Dendritic cell treated with granulocyte-macrophage colony-stimulating factor and Interleukin-4, amounts not matched to agents 40 ng/mL and 50 ng/mL, for 4 days (primary cell): ENCODE results near the gene SLCO1C1.
"Not testable (repeated sequence)": the region's sequence is repeated elsewhere in the genome, so short reads cannot be mapped to it uniquely, and the experiment has no call there.

Source experiments
- H3K27ac Mint-ChIP-seq: one replicate; pipeline ENCODE4 v1.8.0; 2022; ENCODE audit warnings: mild to moderate bottlenecking, mixed read lengths
- H3K27me3 Mint-ChIP-seq: one replicate; pipeline ENCODE4 v1.8.0; 2022; ENCODE audit warnings: mild to moderate bottlenecking, mixed read lengths
- H3K36me3 Mint-ChIP-seq: one replicate; pipeline ENCODE4 v1.8.0; 2022; ENCODE audit warnings: low read depth, mixed read lengths
- H3K4me1 Mint-ChIP-seq: one replicate; pipeline ENCODE4 v1.8.0; 2022; ENCODE audit warnings: low read depth, mixed read lengths
- H3K4me3 Mint-ChIP-seq: one replicate; pipeline ENCODE4 v1.8.0; 2022; ENCODE audit warnings: mild to moderate bottlenecking, moderate library complexity, mixed read lengths
- H3K9me3 Mint-ChIP-seq: one replicate; pipeline ENCODE4 v1.8.0; 2022; ENCODE audit warnings: mixed read lengths
- intact Hi-C: fragments of 100-400 bp; cut with micrococcal nuclease; formaldehyde crosslinking; loops from one replicate; pipeline ENCODE4 v1.15.0; 2022

Gene SLCO1C1

DNA sequence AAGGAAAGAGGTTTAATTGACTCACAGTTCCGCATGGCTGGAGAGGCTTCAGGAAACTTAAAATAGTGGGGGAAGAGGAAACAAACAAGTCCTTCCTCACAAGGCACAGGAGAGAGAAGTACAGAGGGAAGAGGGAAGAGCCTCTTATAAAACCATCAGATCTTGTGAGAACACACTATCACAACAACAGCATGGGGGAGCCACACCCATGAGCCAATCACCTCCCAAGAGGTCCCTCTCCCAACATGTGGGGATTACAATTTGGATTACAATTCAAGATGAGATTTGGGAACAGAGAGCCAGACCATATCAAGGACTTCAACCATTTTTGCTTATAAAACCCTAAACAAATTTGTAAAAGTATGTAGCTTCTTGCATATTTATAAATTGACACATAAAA, 45.8 kb downstream of the SLCO1C1 start:
- peaks cover 9% of the 10 kb centered on the region for H3K9me3 Mint-ChIP-seq
- H3K27ac Mint-ChIP-seq, result no peak overlapping the region
- intact Hi-C loops, result loop anchor here (1.0 kb wide), 1 partner anchor 48 kb away; no protein-coding TSS in a partner anchor
- no peak overlapping the region for H3K4me3 Mint-ChIP-seq
- no peaks in the 10 kb centered on the region for H3K4me1 Mint-ChIP-seq
- no peaks in the 10 kb centered on the region for H3K36me3 Mint-ChIP-seq
- no peaks in the 10 kb centered on the region for H3K27me3 Mint-ChIP-seq

DNA sequence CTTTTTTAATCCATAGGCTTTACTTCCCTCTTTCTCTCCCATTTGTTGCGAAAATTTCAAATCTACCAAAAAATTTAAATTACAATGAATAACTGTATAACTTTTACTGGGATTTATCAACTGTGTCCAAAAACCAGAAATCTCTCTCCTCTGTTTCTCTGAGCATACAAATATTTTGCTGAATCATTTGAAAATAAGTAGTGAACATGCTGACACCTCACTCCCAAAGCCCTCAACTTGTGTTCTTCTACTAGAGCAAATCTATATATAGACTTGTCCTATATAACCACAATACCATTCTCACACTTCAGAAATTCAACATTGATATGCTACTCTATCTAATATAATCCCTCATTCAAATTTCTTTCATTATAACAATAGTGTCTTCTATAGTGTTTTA, 53.1 kb downstream of the SLCO1C1 start:
- Mint-ChIP-seq H3K27ac (no peak overlapping the region), H3K36me3 (no peaks in the 10 kb centered on the region), H3K4me3 (no peak overlapping the region), H3K4me1 (no peaks in the 10 kb centered on the region), H3K27me3 (no peaks in the 10 kb centered on the region), H3K9me3 (peaks cover 6% of the 10 kb centered on the region)
- intact Hi-C loops, result no loop called here

DNA sequence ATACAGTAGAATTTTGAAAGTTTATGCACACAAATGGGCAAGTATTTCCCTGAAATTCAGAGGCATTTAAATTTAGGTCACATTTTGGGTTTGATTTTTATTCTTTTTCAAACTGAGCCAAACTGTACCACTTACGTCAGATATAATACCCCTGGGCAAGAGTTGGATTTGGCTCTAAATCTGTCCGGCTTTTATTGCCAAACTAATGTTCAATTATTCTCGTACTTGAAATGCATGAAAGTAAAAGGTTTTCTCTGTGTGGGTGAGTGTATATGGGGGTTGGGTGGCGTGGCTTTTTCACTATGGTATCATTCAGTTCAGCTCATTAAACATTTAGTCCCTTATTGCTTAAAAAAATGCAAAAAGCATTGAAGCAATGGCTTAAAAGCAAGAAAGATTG, 55.9 kb downstream of the SLCO1C1 start:
- H3K27me3 Mint-ChIP-seq, result no peaks in the 10 kb centered on the region
- H3K9me3 Mint-ChIP-seq, result peaks cover 6% of the 10 kb centered on the region
- H3K4me3 Mint-ChIP-seq, result no peak overlapping the region
- H3K4me1 Mint-ChIP-seq, result no peaks in the 10 kb centered on the region
- no peaks in the 10 kb centered on the region for H3K36me3 Mint-ChIP-seq
- intact Hi-C loops, result no loop called here
- H3K27ac Mint-ChIP-seq, result no peak overlapping the region

DNA sequence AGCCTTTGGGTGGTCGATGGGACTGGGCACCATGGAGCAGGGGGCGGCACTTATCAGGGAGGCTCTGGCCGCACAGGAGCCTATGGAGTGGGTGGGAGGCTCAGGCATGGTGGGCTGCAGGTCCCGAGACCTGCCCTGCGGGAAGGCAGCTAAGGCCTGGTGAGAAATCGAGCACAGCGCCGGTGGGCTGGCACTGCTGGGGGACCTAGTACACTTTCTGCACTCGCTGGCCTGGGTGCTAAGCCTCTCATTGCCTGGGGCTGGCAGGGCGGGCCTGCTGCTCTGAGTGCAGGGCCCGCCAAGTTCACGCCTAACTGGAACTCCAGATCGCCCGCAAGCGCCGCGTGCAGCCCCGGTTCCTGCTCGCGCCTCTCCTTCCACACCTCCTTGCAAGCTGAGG, 82.3 kb downstream of the SLCO1C1 start:
- no peaks in the 10 kb centered on the region for H3K4me1 Mint-ChIP-seq
- H3K4me3 Mint-ChIP-seq, result no peak overlapping the region
- no peaks in the 10 kb centered on the region for H3K27me3 Mint-ChIP-seq
- no peak overlapping the region for H3K27ac Mint-ChIP-seq
- peaks cover 42% of the 10 kb centered on the region for H3K9me3 Mint-ChIP-seq
- no peaks in the 10 kb centered on the region for H3K36me3 Mint-ChIP-seq
- intact Hi-C loops, result no loop called here

DNA sequence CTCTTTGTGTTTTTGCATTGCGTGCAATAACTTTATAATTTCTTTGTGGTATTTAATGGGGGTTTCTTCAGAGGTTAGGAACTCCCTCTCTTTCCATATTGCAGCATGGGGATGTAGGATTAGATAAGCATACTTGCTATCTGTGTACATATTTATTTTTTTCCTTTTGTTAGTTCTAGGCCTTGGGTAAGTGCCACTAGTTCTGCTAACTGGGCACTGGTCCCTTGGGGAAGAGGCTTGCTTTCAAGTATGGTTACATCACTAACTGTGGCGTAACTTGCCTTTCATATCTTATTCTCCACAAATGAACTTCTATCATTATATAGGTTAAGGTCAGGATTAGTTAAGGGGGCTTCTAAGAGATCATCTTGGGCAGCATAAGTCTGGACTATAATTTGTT, 83.8 kb downstream of the SLCO1C1 start:
- no peaks in the 10 kb centered on the region for H3K4me1 Mint-ChIP-seq
- H3K9me3 Mint-ChIP-seq, result peaks cover 51% of the 10 kb centered on the region
- H3K27ac Mint-ChIP-seq, result no peak overlapping the region
- intact Hi-C loops, result no loop called here
- no peak overlapping the region for H3K4me3 Mint-ChIP-seq
- H3K36me3 Mint-ChIP-seq, result no peaks in the 10 kb centered on the region
- H3K27me3 Mint-ChIP-seq, result no peaks in the 10 kb centered on the region

DNA sequence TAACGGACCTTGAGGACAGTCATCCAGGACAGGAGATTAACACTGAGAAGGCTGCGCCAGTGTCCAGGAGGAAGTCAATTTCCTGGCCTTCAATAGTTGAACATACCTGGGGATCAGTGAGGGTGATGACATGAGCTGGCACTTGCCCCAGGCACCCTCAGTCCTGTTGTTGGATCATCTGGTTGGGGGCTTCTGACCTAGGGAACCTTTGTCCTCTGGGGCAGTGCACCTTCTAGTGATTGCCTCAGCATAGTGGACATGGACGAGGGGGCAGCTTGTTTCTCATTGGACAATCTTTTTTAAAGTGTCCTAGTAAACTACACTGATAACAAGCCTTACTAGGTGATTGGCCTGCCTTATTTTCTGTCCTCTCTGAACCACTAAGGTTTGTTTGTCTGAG, 84.8 kb downstream of the SLCO1C1 start:
- H3K4me1 Mint-ChIP-seq, H3K4me3 Mint-ChIP-seq, intact Hi-C loops, H3K27ac Mint-ChIP-seq, H3K36me3 Mint-ChIP-seq, H3K27me3 Mint-ChIP-seq: not testable (repeated sequence)
- peaks cover 51% of the 10 kb centered on the region for H3K9me3 Mint-ChIP-seq

DNA sequence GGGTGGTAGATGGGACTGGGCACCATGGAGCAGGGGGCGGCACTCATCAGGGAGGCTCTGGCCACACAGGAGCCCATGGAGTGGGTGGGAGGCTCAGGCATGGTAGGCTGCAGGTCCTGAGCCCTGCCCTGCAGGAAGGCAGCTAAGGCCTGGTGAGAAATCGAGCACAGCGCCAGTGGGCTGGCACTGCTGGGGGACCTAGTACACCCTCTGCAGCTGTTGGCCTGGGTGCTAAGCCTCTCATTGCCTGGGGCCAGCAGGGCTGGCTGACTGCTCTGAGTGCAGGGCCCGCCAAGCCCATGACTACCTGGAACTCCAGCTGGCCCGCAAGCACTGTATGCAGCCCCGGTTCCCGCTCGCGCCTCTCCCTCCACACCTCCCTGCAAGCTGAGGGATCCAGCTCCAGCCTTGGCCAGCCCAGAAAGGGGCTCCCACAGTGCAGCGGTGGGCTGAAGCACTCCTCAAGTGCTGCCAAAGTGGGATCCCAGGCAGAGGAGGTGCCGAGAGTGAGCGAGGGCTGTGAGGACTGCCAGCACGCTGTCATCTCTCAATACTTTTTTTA, 88.7 kb downstream of the SLCO1C1 start:
- H3K27ac Mint-ChIP-seq, intact Hi-C loops, H3K36me3 Mint-ChIP-seq, H3K4me3 Mint-ChIP-seq, H3K4me1 Mint-ChIP-seq, H3K27me3 Mint-ChIP-seq: not testable (repeated sequence)
- peaks cover 33% of the 10 kb centered on the region for H3K9me3 Mint-ChIP-seq

DNA sequence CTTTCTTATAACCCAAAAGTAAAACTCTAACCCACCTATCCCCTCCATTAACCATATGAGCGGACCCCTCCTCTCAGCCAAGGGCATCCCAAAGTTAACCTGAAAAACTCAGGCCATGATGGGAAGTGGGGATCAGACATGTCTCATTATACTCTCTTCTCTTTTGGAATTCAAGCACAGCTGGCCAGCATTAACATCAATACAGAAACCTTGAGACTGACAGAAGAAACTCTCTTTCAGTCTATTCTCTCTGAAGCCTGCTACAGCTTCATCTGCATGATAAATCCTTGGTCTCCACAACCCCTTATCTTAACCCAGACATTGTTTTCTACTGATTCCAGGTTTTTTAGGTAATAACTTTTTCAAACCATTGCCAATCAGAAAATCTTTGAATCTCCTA, 97.8 kb downstream of the SLCO1C1 start:
- H3K4me3 Mint-ChIP-seq, result no peak overlapping the region
- no peaks in the 10 kb centered on the region for H3K27me3 Mint-ChIP-seq
- H3K9me3 Mint-ChIP-seq, result no peaks in the 10 kb centered on the region
- no peak overlapping the region for H3K27ac Mint-ChIP-seq
- H3K36me3 Mint-ChIP-seq, result no peaks in the 10 kb centered on the region
- no peaks in the 10 kb centered on the region for H3K4me1 Mint-ChIP-seq
- intact Hi-C loops, result no loop called here

DNA sequence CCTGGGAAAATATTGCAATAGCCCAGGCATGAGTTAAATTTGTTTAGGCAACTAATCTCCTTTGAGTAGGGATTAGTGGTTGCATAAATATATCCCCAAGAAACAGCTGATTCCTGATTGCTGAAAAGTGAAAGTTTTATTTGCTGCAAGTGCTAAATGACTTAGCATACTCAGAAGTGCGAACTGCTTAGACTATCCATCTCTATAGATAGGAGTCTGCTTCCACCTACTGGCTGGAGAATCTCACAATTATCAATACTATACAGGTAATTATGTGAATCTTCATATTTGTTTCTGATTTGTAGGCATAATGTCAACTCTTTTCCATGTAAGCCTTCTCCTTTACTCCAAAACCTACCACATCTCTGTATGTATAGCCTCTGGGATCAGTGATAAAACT, 103.4 kb downstream of the SLCO1C1 start:
- no peaks in the 10 kb centered on the region for H3K4me1 Mint-ChIP-seq
- intact Hi-C loops, result no loop called here
- no peaks in the 10 kb centered on the region for H3K36me3 Mint-ChIP-seq
- H3K9me3 Mint-ChIP-seq, result no peaks in the 10 kb centered on the region
- H3K4me3 Mint-ChIP-seq, result no peak overlapping the region
- H3K27ac Mint-ChIP-seq, result no peak overlapping the region
- H3K27me3 Mint-ChIP-seq, result no peaks in the 10 kb centered on the region

DNA sequence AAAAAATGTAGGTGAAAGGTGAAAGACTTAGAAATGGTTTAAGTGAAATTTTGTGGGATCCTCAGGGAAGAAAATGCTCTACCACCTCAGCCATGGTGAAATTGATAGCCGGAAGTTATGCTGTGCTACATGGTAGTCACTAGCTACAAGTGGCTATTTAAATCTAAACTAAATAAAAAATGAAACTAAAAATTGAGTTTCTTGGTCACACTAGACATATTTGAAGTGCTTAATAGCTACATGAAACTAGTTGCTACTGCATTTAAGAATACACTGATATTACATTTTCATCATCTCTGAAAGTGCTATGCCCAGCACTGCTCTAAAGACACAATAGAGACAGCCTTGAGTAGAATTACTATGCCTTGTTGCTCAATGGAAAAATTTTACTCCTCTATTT, 105.0 kb downstream of the SLCO1C1 start:
- Mint-ChIP-seq H3K9me3 (no peaks in the 10 kb centered on the region), H3K27me3 (no peaks in the 10 kb centered on the region), H3K27ac (no peak overlapping the region), H3K4me3 (no peak overlapping the region), H3K36me3 (no peaks in the 10 kb centered on the region), H3K4me1 (no peaks in the 10 kb centered on the region)
- intact Hi-C loops, result no loop called here

DNA sequence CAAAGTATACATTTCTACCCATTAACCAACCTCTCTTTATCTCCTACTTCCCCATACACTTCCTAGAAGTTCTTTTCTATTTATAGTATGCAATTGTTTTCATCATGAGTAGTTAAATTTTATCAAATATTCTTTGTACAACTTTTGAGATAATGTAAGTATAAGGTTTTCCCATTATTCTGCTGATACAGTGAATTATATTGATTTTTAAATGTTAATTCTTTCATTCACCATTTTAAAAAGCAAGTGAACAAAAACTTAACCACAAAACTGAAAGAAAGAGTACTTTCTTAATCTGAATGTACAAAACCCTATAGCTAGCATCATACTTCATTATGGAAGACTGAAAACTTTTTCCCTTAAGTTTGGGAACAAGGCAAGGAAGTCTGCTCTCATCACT, 105.9 kb downstream of the SLCO1C1 start:
- Mint-ChIP-seq H3K9me3 (no peaks in the 10 kb centered on the region), H3K36me3 (no peaks in the 10 kb centered on the region), H3K27ac (no peak overlapping the region), H3K27me3 (no peaks in the 10 kb centered on the region), H3K4me1 (no peaks in the 10 kb centered on the region), H3K4me3 (no peak overlapping the region)
- intact Hi-C loops, result no loop called here
